ENCODE measurements around the gene ZBTB7B.

DNA sequence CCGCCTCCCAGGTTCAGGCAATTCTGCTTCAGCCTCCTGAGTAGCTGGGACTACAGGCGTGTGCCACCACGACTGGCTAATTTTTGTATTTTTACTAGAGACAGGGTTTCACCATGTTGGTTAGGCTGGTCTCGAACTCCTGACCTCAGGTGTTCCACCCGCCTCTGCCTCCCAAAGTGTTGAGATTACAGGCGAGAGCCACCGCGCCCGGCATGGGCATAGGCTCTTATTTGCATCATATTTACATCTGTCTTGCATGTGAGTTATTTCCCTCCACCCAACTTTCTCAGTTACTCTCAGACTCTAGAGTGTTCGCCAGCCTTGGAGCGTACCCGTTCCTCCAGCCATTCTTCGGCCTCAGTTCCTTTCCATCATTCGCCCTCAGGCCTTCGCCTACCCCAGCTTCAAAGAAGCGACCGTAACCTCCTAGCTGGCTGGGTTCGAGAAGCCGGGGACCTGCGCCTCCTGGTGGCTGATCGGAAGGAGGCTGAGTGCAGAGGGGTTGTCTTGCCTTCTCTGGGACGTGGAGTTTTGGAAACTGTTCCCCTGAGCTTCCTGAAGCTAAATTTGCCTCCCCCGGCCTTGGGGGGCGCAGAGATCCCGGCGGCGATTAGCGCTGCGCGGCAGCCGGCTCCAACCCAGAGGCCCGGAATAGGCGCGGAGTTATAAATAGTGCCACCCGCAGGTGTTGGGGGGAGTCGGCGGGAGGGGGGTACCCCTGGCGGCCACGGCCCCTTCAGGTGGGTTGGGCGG is 3.6 kb upstream of the ZBTB7B start:
- no peak for TF ChIP-seq POLR2A (IDR thresholded peaks at IDR 0.05)
- TF ChIP-seq EP300 (IDR thresholded peaks at IDR 0.05), result peak in 1 of 2 donors; percentile 38

Measured in tibial nerve (tissue), 3 donors.